ENCODE data around the gene GTF3C4. TPM values are rescaled to one million over a fixed set of nuclear protein-coding genes. Genes with fewer than 3 reads are reported as not detected.

The GTF3C4 gene
- total and polyA plus RNA-seq, 12 donors = 1.9 to 18.5 (median 11.6) TPM

- WGBS, 4 donors = 0 to 2% (median 0%) methylated on average over 46 to 77 of the region's 77 CpGs; no CpG with 5 or more reads in 1 of the 4 donors
- peak; percentile 86 to 93 (median 89) for DNase-seq
- intact Hi-C loops (cut with DNase I) = loop anchor here in 1 of 2 donors (5.0 to 10.0 kb wide), 2 partner anchors 127 to 205 kb away; partner anchors contain the start of genes AK8 and SPACA9
- peak within 1 kb of the TSS; percentile 71 to 88 (median 82) for H3K4me3 ChIP-seq
- TF ChIP-seq CTCF (IDR thresholded peaks at IDR 0.05) = peak in 2 of 6 experiments; percentile 0 to 14
- TF ChIP-seq POLR2A (IDR thresholded peaks at IDR 0.05) = peak; percentile 29 to 63
- H3K27me3 ChIP-seq = no peaks in the 10 kb centered on the region
- H3K4me1 ChIP-seq (replicated peaks in 1 of 2) = peaks cover 16 to 47% of the 10 kb centered on the region in 2 donors
- peak within 1 kb of the TSS; percentile 89 to 98 (median 93) for H3K27ac ChIP-seq
- H3K36me3 ChIP-seq (replicated peaks in 1 of 2) = no peaks in the 10 kb centered on the region
- H3K9me3 ChIP-seq (replicated peaks in 1 of 3) = no peaks in the 10 kb centered on the region
These were observed 387 bp upstream of the GTF3C4 start, which contains the start of gene DDX31 for GRCh38 chr9:132669698-132670456. TSS of gene DDX31 (minus strand) at chr9:132669983. CDS start at chr9:132669934, 49 bp downstream.

GRCh38 chr9:132671620-132672412 lies 1.6 kb downstream of the GTF3C4 start:
- H3K27me3 ChIP-seq = no peaks in the 10 kb centered on the region
- H3K27ac ChIP-seq = no peak overlapping the region
- no peaks in the 10 kb centered on the region for H3K36me3 ChIP-seq (replicated peaks in 1 of 2)
- peak overlapping the region in 1 of 4 donors; percentile 77 for H3K4me3 ChIP-seq
- peaks cover 16 to 47% of the 10 kb centered on the region in 2 donors for H3K4me1 ChIP-seq (replicated peaks in 1 of 2)
- no peaks in the 10 kb centered on the region for H3K9me3 ChIP-seq (replicated peaks in 1 of 3)
- intact Hi-C loops (cut with DNase I) = loop anchor here in 1 of 2 donors (5.0 to 10.0 kb wide), 2 partner anchors 125 to 203 kb away; partner anchors contain the start of genes AK8 and SPACA9
- 80 to 88% (median 85%) methylated on average over 6 of the region's 6 CpGs for WGBS, 4 donors
- DNase-seq = no peak
- TF ChIP-seq CTCF (IDR thresholded peaks at IDR 0.05) = no peak
- TF ChIP-seq POLR2A (IDR thresholded peaks at IDR 0.05) = no peak

DNA sequence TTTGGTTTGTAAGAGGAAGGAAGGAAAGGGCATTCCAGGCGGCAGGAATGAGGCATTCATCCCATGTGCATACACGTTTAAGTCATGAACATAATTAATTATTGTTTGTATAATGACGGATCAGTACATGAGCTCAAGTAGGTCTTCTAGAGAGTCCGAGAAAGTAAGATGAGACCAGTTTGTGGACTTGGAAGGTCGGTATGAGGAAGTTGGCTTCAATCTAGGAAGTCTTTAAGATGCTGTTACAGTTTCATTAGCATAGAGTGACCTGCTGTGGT lies 2.1 kb downstream of the GTF3C4 start:
- Histone ChIP-seq H3K4me1 (replicated peaks in 1 of 2) (peaks cover 16 to 47% of the 10 kb centered on the region in 2 donors), H3K9me3 (replicated peaks in 1 of 3) (no peaks in the 10 kb centered on the region), H3K4me3 (no peak overlapping the region), H3K27me3 (no peaks in the 10 kb centered on the region), H3K27ac (no peak overlapping the region), H3K36me3 (replicated peaks in 1 of 2) (no peaks in the 10 kb centered on the region)
- intact Hi-C loops (cut with DNase I) = loop anchor here in 1 of 2 donors (5.0 to 10.0 kb wide), 2 partner anchors 125 to 202 kb away; partner anchors contain the start of genes AK8 and SPACA9
- DNase-seq = no peak
- TF ChIP-seq POLR2A (IDR thresholded peaks at IDR 0.05) (no peak), CTCF (IDR thresholded peaks at IDR 0.05) (no peak)
- WGBS, 4 donors = 35 to 45% (median 41%) methylated on average over 5 of the region's 5 CpGs

DNA sequence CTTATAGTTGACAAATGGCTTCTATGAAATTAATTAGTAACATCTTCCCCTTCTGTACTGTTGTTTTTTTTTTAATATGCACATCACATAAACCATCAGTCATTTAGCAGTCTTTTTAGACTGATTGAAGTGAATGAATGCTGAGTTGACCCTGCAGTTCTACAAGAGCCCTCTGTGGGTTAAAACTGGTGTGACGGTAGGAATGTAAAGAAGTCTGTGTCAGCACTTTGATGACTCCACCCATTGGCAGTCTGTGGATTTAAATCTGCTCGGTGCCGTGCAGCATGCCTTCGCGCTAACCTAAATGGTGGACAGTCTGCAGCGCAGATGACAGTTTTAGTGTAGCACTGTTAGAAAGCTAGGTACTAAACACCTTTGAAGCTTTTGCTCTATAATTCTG lies 3.1 kb downstream of the GTF3C4 start:
- Histone ChIP-seq H3K27ac (no peak overlapping the region), H3K4me1 (replicated peaks in 1 of 2) (peaks cover 16 to 42% of the 10 kb centered on the region in 2 donors), H3K9me3 (replicated peaks in 1 of 3) (no peaks in the 10 kb centered on the region), H3K36me3 (replicated peaks in 1 of 2) (peaks cover 0 to 7% of the 10 kb centered on the region in 2 donors), H3K4me3 (no peak overlapping the region), H3K27me3 (no peaks in the 10 kb centered on the region)
- WGBS, 4 donors = 49 to 60% (median 53%) methylated on average over 6 of the region's 6 CpGs
- intact Hi-C loops (cut with DNase I) = loop anchor here in 1 of 2 donors (5.0 to 10.0 kb wide), 2 partner anchors 124 to 201 kb away; partner anchors contain the start of genes AK8 and SPACA9
- TF ChIP-seq POLR2A (IDR thresholded peaks at IDR 0.05) = no peak
- TF ChIP-seq CTCF (IDR thresholded peaks at IDR 0.05) = no peak
- DNase-seq = no peak

Data from adrenal gland (tissue), 12 donors.